Calu3 (cell line): Measurements from ENCODE around the gene SERF1A. TPM values are rescaled to one million over a fixed set of nuclear protein-coding genes. Genes with fewer than 3 reads are reported as not detected.
"Not testable (repeated sequence)": the region's sequence is repeated elsewhere in the genome, so short reads cannot be mapped to it uniquely, and the experiment has no call there.

Experiments used
- BruUV-seq: library from RNA; stranded (reverse); fragments of 400-500 nt; replicated peaks from 2 replicates; lab custom pipeline; 2021; lab: Mats Ljungman, UMichigan
- CTCF ChIA-PET: fragments of 300-600 bp; sonication (Branson Sonifier 250); formaldehyde crosslinking; loops from one replicate; lab custom pipeline; 2022; ENCODE audit warnings: antibody characterized with exemption; lab: Charles Lee
- DNase-seq: peaks from one replicate; pipeline ENCODE4 v3.0.0; 2022
- H3K27ac Mint-ChIP-seq: one replicate; pipeline ENCODE4 v1.8.0; 2022; ENCODE audit warnings: mixed read lengths; ENCODE audit not compliant: unreplicated experiment
- H3K27me3 Mint-ChIP-seq: one replicate; pipeline ENCODE4 v1.8.0; 2022; ENCODE audit warnings: mixed read lengths; ENCODE audit not compliant: unreplicated experiment
- H3K36me3 Mint-ChIP-seq: one replicate; pipeline ENCODE4 v1.8.0; 2022; ENCODE audit warnings: mild to moderate bottlenecking, moderate library complexity, mixed read lengths; ENCODE audit not compliant: insufficient read depth, unreplicated experiment
- H3K4me1 Mint-ChIP-seq: one replicate; pipeline ENCODE4 v1.8.0; 2022; ENCODE audit warnings: mild to moderate bottlenecking, low read depth, mixed read lengths; ENCODE audit not compliant: unreplicated experiment
- H3K4me3 Mint-ChIP-seq: one replicate; pipeline ENCODE4 v1.8.0; 2022; ENCODE audit warnings: mild to moderate bottlenecking, low read depth, moderate library complexity, mixed read lengths; ENCODE audit not compliant: unreplicated experiment
- H3K9me3 Mint-ChIP-seq: one replicate; pipeline ENCODE4 v1.8.0; 2022; ENCODE audit warnings: low read depth, mixed read lengths; ENCODE audit not compliant: unreplicated experiment
- intact Hi-C: fragments of 100-400 bp; cut with micrococcal nuclease; formaldehyde crosslinking; loops from one replicate; pipeline ENCODE4 v1.10.0; 2022; ENCODE audit not compliant: unreplicated experiment
- total RNA-seq: library from RNA; stranded (reverse); gene quantifications from 2 replicates; pipeline ENCODE4 v1.2.3, GENCODE V29; 2022

Gene SERF1A
- total RNA-seq, 1 experiment from 2014 or later, result 2.0 TPM

DNA sequence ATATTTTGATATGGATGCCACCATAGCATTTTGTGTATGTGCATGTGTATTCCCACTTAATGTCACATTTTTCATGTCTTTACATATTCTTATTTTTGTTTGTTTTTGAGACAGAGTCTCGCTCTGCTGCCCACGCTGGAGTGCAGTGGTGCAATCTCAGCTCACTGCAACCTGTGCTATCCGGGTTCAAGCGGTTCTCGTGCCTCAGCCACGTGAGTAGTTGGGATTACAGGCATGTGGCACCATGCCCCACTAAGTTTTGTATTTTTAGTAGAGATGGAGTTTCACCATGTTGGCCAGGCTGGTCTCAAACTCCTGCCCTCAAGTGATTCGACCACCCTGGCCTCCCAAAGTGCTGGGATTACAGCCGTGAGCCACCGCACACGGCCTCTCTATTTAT lies 52.6 kb downstream of the SERF1A start:
- intact Hi-C loops, result not testable (repeated sequence)

More for the DNA sequence above, 52.6 kb downstream of the SERF1A start:
- CTCF ChIA-PET, H3K27ac Mint-ChIP-seq, H3K27me3 Mint-ChIP-seq, H3K36me3 Mint-ChIP-seq, H3K9me3 Mint-ChIP-seq, DNase-seq, H3K4me1 Mint-ChIP-seq, H3K4me3 Mint-ChIP-seq, BruUV-seq: not testable (repeated sequence)

Other genes starting within 250 kb of the SERF1A start
- 48.3 and 63.0 TPM in 2 replicates for gene SMN1, start 24.4 kb downstream of the SERF1A start, total RNA-seq
- 9.0 and 11.4 TPM in 2 replicates for gene NAIP, start 124.7 kb downstream of the SERF1A start, total RNA-seq
- gene GTF2H2, start 167.0 kb downstream of the SERF1A start, total RNA-seq, result 21.9 and 23.2 TPM in 2 replicates